Upper lobe of right lung (tissue), 1 donor: ENCODE data around the gene HNF1A. TPM values are rescaled to one million over a fixed set of nuclear protein-coding genes. Genes with fewer than 3 reads are reported as not detected.

Experiments
- ATAC-seq: fragments of 200-7000 bp; cut with Tn5 transposase; one replicate; pipeline ENCODE4 v1.9.1; 2020; ENCODE audit warnings: mild to moderate bottlenecking, moderate library complexity
- DNase-seq: peaks from one replicate; pipeline ENCODE4 v3.0.0-alpha.2; 2020
- H3K27ac ChIP-seq: fragments of 200-600 bp; one replicate; pipeline ENCODE4 v1.8.0; 2022
- H3K27me3 ChIP-seq: fragments of 200-600 bp; one replicate; pipeline ENCODE4 v1.8.0; 2022; ENCODE audit warnings: mild to moderate bottlenecking
- H3K36me3 ChIP-seq: fragments of 200-600 bp; one replicate; pipeline ENCODE4 v1.8.0; 2022
- H3K4me1 ChIP-seq: fragments of 200-600 bp; one replicate; pipeline ENCODE4 v1.8.0; 2022
- H3K4me3 ChIP-seq: fragments of 200-600 bp; one replicate; pipeline ENCODE4 v1.8.0; 2022; ENCODE audit warnings: mild to moderate bottlenecking
- H3K9me3 ChIP-seq: fragments of 200-600 bp; one replicate; pipeline ENCODE4 v1.8.0; 2022
- intact Hi-C: fragments of 100-400 bp; cut with DNase I; formaldehyde crosslinking; loops from one replicate; pipeline ENCODE4 v1.11.0; 2022
- total RNA-seq: library from RNA; stranded (reverse); fragmentation: NEBNext Ultra II Directional; extraction: Animal tissue kit (Norgen Biotek cat#: 25700); gene quantifications from one replicate; pipeline ENCODE4 v1.2.1, GENCODE V29; 2021
- TF ChIP-seq, protein P1 (sequence below): fragments of 200-600 bp; IDR thresholded peaks from one replicate; pipeline ENCODE4 v1.8.0; 2022; ENCODE audit warnings: antibody characterized with exemption
- donor health status: DM: no; HTN: yes; CAD: no; lungs with severe emphysema.

The HNF1A gene
- total RNA-seq, 1 donor from 2014 or later, result not detected

DNA sequence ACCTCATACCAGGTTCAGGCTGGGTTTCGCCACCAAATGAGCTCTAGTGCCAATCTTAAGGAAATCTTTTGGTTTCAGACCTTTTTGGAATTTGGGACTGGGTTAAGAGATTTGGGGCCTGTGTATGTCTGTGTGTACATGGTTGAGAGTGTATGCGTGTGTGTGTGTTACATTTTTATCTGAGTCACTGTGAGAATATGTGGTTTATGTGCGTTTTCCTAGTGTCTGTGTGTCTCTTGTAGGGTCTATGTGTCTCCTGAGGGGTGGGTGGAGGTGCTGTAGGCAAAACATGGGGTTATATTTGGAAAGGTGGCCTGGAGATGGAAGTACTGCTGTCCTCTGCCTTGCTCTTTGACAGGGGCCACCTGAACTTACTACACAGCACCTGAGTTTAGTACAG is 20.1 kb downstream of the HNF1A start:
- no peaks in the 10 kb centered on the region for H3K27me3 ChIP-seq
- no peaks in the 10 kb centered on the region for H3K9me3 ChIP-seq
- no peak for DNase-seq
- no peak overlapping the region for H3K27ac ChIP-seq
- intact Hi-C loops, result no loop called here
- TF ChIP-seq, protein P1, sequence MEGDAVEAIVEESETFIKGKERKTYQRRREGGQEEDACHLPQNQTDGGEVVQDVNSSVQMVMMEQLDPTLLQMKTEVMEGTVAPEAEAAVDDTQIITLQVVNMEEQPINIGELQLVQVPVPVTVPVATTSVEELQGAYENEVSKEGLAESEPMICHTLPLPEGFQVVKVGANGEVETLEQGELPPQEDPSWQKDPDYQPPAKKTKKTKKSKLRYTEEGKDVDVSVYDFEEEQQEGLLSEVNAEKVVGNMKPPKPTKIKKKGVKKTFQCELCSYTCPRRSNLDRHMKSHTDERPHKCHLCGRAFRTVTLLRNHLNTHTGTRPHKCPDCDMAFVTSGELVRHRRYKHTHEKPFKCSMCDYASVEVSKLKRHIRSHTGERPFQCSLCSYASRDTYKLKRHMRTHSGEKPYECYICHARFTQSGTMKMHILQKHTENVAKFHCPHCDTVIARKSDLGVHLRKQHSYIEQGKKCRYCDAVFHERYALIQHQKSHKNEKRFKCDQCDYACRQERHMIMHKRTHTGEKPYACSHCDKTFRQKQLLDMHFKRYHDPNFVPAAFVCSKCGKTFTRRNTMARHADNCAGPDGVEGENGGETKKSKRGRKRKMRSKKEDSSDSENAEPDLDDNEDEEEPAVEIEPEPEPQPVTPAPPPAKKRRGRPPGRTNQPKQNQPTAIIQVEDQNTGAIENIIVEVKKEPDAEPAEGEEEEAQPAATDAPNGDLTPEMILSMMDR, result no peak
- no peak overlapping the region for H3K4me3 ChIP-seq
- peaks cover 9% of the 10 kb centered on the region for H3K36me3 ChIP-seq
- no peaks in the 10 kb centered on the region for H3K4me1 ChIP-seq
- ATAC-seq, result no peak

DNA sequence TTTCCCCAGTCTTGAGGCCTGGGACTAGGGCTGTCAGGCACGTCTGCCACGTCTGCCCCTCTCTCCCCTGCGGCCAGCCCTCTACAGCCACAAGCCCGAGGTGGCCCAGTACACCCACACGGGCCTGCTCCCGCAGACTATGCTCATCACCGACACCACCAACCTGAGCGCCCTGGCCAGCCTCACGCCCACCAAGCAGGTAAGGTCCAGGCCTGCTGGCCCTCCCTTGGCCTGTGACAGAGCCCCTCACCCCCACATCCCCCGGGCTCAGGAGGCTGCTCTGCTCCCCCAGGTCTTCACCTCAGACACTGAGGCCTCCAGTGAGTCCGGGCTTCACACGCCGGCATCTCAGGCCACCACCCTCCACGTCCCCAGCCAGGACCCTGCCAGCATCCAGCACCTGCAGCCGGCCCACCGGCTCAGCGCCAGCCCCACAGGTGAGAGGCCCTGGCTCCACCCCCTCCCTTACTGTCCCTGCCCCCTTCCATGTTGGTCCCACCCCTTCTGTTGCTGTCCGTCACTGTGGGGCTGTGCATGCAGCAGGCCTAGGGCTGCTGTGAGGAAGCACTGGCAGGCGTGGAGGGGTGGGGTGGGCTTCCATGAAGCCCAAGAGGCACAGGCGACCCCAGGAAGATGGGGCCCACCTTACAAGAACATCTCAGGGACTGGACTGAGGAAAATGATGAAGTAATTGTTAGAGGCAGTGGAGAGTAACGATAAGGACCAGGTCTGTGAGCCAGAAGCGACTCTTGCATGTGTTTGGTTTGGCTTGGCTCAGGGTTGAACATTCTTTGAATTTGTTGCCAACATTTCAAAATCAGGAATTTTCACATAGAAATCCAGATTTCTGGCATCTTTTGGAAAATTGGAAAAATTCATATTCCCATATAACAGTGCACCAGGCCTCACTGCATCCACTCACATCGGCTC is 21.1 kb downstream of the HNF1A start:
- no peaks in the 10 kb centered on the region for H3K4me1 ChIP-seq
- intact Hi-C loops, result no loop called here
- peak; percentile 40 for ATAC-seq
- H3K27ac ChIP-seq, result no peak overlapping the region
- no peak for DNase-seq
- no peaks in the 10 kb centered on the region for H3K27me3 ChIP-seq
- H3K4me3 ChIP-seq, result no peak overlapping the region
- no peaks in the 10 kb centered on the region for H3K9me3 ChIP-seq
- H3K36me3 ChIP-seq, result peaks cover 19% of the 10 kb centered on the region
- TF ChIP-seq, protein P1, result no peak

DNA sequence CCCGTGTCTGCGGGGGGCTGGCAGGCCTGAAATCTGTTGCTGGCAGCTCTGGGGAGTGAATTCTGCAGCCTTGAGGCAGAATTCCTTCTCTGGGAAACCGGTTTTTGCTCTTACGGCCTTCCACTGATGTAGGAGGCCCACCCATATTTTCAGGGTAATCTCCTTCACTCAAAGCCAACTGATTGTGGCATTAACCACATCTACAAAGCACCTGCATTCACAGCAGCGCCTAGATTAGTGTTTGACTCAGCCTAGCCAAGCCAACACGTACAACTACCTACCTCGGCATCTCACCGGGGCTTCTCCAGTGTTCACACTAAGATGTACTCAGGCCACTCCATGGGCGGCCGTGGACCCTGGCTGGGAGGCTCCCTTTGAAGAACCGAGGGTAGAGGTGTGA is 22.2 kb downstream of the HNF1A start:
- no peaks in the 10 kb centered on the region for H3K4me1 ChIP-seq
- TF ChIP-seq, protein P1, result no peak
- no peaks in the 10 kb centered on the region for H3K27me3 ChIP-seq
- intact Hi-C loops, result no loop called here
- H3K27ac ChIP-seq, result no peak overlapping the region
- no peaks in the 10 kb centered on the region for H3K9me3 ChIP-seq
- H3K36me3 ChIP-seq, result peaks cover 26% of the 10 kb centered on the region
- no peak overlapping the region for H3K4me3 ChIP-seq
- ATAC-seq, result no peak
- DNase-seq, result no peak

DNA sequence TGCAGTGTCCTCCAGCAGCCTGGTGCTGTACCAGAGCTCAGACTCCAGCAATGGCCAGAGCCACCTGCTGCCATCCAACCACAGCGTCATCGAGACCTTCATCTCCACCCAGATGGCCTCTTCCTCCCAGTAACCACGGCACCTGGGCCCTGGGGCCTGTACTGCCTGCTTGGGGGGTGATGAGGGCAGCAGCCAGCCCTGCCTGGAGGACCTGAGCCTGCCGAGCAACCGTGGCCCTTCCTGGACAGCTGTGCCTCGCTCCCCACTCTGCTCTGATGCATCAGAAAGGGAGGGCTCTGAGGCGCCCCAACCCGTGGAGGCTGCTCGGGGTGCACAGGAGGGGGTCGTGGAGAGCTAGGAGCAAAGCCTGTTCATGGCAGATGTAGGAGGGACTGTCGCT is 22.7 kb downstream of the HNF1A start:
- H3K9me3 ChIP-seq, result no peaks in the 10 kb centered on the region
- intact Hi-C loops, result no loop called here
- H3K27me3 ChIP-seq, result no peaks in the 10 kb centered on the region
- no peaks in the 10 kb centered on the region for H3K4me1 ChIP-seq
- no peak overlapping the region for H3K27ac ChIP-seq
- peaks cover 32% of the 10 kb centered on the region for H3K36me3 ChIP-seq
- ATAC-seq, result no peak
- no peak overlapping the region for H3K4me3 ChIP-seq
- no peak for DNase-seq
- TF ChIP-seq, protein P1, result no peak

DNA sequence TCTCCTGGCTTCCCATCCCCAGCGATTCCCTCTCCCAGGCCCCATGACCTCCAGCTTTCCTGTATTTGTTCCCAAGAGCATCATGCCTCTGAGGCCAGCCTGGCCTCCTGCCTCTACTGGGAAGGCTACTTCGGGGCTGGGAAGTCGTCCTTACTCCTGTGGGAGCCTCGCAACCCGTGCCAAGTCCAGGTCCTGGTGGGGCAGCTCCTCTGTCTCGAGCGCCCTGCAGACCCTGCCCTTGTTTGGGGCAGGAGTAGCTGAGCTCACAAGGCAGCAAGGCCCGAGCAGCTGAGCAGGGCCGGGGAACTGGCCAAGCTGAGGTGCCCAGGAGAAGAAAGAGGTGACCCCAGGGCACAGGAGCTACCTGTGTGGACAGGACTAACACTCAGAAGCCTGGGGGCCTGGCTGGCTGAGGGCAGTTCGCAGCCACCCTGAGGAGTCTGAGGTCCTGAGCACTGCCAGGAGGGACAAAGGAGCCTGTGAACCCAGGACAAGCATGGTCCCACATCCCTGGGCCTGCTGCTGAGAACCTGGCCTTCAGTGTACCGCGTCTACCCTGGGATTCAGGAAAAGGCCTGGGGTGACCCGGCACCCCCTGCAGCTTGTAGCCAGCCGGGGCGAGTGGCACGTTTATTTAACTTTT is 23.6 kb downstream of the HNF1A start:
- H3K36me3 ChIP-seq, result peaks cover 36% of the 10 kb centered on the region
- ATAC-seq (no peak), DNase-seq (no peak)
- H3K4me3 ChIP-seq, result no peak overlapping the region
- H3K27me3 ChIP-seq, result no peaks in the 10 kb centered on the region
- no peak overlapping the region for H3K27ac ChIP-seq
- H3K9me3 ChIP-seq, result no peaks in the 10 kb centered on the region
- TF ChIP-seq, protein P1, result no peak
- intact Hi-C loops, result no loop called here
- no peaks in the 10 kb centered on the region for H3K4me1 ChIP-seq
